Central memory CD4-positive, alpha-beta T cell (primary cell): ENCODE results near the gene ARL2.
"Not testable (repeated sequence)": the region's sequence is repeated elsewhere in the genome, so short reads cannot be mapped to it uniquely, and the experiment has no call there.

ENCODE experiments used
- DNase-seq: peaks from one replicate; pipeline ENCODE4 v3.0.0; 2022

ARL2 gene

GRCh38 chr11:65008873-65009272 lies 5.1 kb upstream of the ARL2 start:
- DNase-seq, result no peak

- peak; percentile 89 for DNase-seq
These were observed 651 bp upstream of the ARL2 start for GRCh38 chr11:65013130-65013887.

GRCh38 chr11:65014726-65015227 lies 817 bp downstream of the ARL2 start:
- DNase-seq, result no peak

- DNase-seq, result no peak
These were observed 2.7 kb downstream of the ARL2 start for GRCh38 chr11:65016705-65017104.

GRCh38 chr11:65017937-65018336 lies 4.0 kb downstream of the ARL2 start:
- DNase-seq, result no peak

- DNase-seq, result no peak
These were observed 5.9 kb downstream of the ARL2 start for GRCh38 chr11:65019824-65020223.

- DNase-seq, result no peak
These were observed 7.0 kb downstream of the ARL2 start for GRCh38 chr11:65021003-65021402.

GRCh38 chr11:65021509-65021908 lies 7.5 kb downstream of the ARL2 start:
- no peak for DNase-seq

- not testable (repeated sequence) for DNase-seq
These were observed 9.5 kb downstream of the ARL2 start for GRCh38 chr11:65023502-65023901.

- DNase-seq, result no peak
These were observed 12.8 kb downstream of the ARL2 start for GRCh38 chr11:65026810-65027209.

GRCh38 chr11:65027213-65028067 lies 13.5 kb downstream of the ARL2 start, which contains the start of gene SNX15:
TSS of gene SNX15 (plus strand) at chr11:65027439. CDS start at chr11:65027538, 99 bp downstream.
- peak; percentile 94 for DNase-seq

GRCh38 chr11:65032216-65032615 lies 18.3 kb downstream of the ARL2 start:
- no peak for DNase-seq

- DNase-seq, result no peak
These were observed 20.5 kb downstream of the ARL2 start for GRCh38 chr11:65034423-65034822.

GRCh38 chr11:65035579-65035978 lies 21.6 kb downstream of the ARL2 start:
- DNase-seq, result no peak

GRCh38 chr11:65036931-65037330 lies 23.0 kb downstream of the ARL2 start:
- DNase-seq, result no peak

- DNase-seq, result no peak
These were observed 26.5 kb downstream of the ARL2 start for GRCh38 chr11:65040520-65040846.

- DNase-seq, result peak; percentile 84
These were observed 27.1 kb downstream of the ARL2 start, which contains the start of gene SAC3D1 for GRCh38 chr11:65040847-65041622. TSS of gene SAC3D1 (plus strand) at chr11:65041210. CDS start at chr11:65041293, 83 bp downstream.

- DNase-seq, result no peak
These were observed 28.9 kb downstream of the ARL2 start for GRCh38 chr11:65042891-65043290.

GRCh38 chr11:65043881-65044501 lies 30.0 kb downstream of the ARL2 start:
- DNase-seq, result no peak

- no peak for DNase-seq
These were observed 31.1 kb downstream of the ARL2 start for GRCh38 chr11:65045061-65045460.

GRCh38 chr11:65045728-65046127 lies 31.8 kb downstream of the ARL2 start:
- no peak for DNase-seq
